Measurements from ENCODE around the gene SLC6A11.

The SLC6A11 gene

DNA sequence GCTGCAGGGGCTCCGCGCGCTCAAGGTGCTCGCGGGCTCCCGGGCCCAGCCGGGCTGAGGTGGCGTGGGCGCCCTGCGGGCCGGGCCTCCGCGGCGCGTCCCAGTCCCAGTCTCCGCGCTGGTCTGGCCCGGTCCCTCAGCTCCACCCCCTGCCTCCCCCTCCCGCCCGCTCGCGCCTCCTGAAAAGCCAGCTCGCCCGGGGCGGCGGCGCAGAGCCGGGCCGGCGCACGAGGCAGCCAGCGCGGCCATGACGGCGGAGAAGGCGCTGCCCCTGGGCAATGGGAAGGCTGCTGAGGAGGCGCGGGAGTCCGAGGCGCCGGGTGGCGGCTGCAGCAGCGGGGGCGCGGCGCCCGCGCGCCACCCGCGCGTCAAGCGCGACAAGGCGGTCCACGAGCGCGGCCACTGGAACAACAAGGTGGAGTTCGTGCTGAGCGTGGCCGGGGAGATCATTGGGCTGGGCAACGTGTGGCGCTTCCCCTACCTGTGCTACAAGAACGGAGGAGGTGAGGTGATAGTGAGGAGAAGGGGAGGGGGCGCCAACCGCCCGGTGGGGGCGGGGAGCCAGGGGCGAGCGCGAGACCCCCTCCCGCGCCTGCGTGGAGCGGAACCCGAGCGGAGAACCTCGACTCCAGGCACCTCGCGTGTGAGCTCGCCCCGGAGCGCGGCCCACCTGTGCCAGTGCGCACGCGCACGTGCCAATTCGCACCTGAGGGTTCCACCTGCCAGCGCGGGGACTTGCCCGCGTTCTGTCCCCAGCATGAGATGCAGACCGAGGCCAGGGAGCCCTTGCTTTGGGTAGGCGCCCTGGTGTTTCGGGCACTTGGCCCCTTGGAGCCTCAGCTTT, at the start of gene SLC6A11:
Gene SLC6A11, plus strand, starts transcription at position 210 of the 844 bp plus-strand sequence. Its CDS starts 38 bp downstream, at position 248.
- Histone ChIP-seq H3K4me3 (ENCODE audit: low read length) (no peak within 1 kb of the TSS), H3K9me3 (ENCODE audit: control insufficient read depth, low read length) (peaks cover 3% of the 10 kb centered on the region), H3K36me3 (ENCODE audit: control insufficient read depth, insufficient read depth, low read length, severe bottlenecking) (no peaks in the 10 kb centered on the region), H3K9ac (ENCODE audit: low read length) (no peak within 1 kb of the TSS), H3K4me1 (ENCODE audit: control insufficient read depth, insufficient read depth, low read length) (no peaks in the 10 kb centered on the region), H3K27me3 (replicated peaks; ENCODE audit: control insufficient read depth, insufficient read depth, low read length) (peaks cover 41% of the 10 kb centered on the region)
- no peak for DNase-seq (ENCODE audit: low read depth)

DNA sequence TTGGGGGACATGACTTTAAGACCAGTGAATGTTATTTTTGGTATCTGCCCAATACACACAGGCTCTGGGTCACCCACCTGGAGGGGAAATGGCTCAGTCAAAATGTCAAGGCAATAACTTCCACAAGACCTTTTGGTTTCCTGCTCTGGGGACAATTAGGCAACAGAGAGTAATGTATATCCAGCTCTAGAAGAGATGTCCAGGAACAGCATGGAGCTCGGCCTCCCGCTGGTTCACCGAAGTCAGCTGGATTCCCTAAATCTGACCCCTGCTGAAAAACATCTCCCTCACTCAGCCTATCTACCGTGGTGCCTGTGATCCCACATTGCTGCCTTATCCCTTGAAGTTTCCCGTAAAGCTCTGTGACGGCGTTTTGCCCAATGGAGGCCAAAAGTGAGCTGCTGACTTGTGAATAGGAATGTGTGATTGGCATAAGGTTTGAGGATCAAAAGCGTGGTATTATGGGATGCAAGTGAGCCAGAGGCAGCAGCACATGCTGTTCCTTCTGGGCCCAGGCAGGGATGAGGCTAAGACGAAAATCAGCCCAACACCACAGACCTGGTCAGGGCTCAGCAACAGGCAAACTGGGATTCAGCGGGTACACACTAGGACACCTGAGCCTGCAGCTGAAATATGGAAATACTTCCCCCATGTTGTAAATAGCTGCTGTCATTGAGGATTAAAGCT, 47.2 kb upstream of the SLC6A11 start:
- no peak overlapping the region for H3K4me3 ChIP-seq (ENCODE audit: low read length)
- DNase-seq (ENCODE audit: low read depth) = no peak
- no peak overlapping the region for H3K9ac ChIP-seq (ENCODE audit: low read length)
- H3K27me3 ChIP-seq (replicated peaks; ENCODE audit: control insufficient read depth, insufficient read depth, low read length) = peaks cover 64% of the 10 kb centered on the region
- no peaks in the 10 kb centered on the region for H3K36me3 ChIP-seq (ENCODE audit: control insufficient read depth, insufficient read depth, low read length, severe bottlenecking)
- no peaks in the 10 kb centered on the region for H3K4me1 ChIP-seq (ENCODE audit: control insufficient read depth, insufficient read depth, low read length)
- H3K9me3 ChIP-seq (ENCODE audit: control insufficient read depth, low read length) = peaks cover 20% of the 10 kb centered on the region

DNA sequence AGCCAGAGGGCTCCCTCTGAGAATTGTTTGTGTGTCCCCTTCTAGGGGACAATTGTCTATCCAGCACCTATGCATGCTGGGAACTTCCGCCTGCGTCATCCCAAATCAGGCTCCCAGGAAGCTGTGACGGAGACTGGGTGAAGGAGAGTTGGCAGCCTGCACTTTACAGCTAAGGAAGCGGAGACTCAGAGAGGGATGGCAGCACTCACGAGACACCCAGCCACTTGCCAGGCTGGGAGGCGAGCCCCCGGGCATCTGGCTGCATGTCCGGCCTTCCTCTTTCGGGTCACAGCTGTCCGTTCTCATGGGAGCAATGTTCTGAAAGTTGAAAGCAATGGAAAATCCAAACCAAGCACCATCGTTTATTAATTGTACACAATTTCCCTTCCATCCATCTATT, 45.5 kb upstream of the SLC6A11 start:
- DNase-seq (ENCODE audit: low read depth) = no peak
- no peaks in the 10 kb centered on the region for H3K4me1 ChIP-seq (ENCODE audit: control insufficient read depth, insufficient read depth, low read length)
- no peak overlapping the region for H3K9ac ChIP-seq (ENCODE audit: low read length)
- H3K36me3 ChIP-seq (ENCODE audit: control insufficient read depth, insufficient read depth, low read length, severe bottlenecking) = no peaks in the 10 kb centered on the region
- peaks cover 57% of the 10 kb centered on the region for H3K27me3 ChIP-seq (replicated peaks; ENCODE audit: control insufficient read depth, insufficient read depth, low read length)
- no peak overlapping the region for H3K4me3 ChIP-seq (ENCODE audit: low read length)
- peaks cover 20% of the 10 kb centered on the region for H3K9me3 ChIP-seq (ENCODE audit: control insufficient read depth, low read length)

GRCh38 chr3:10770981-10771380, 45.0 kb upstream of the SLC6A11 start:
- H3K27me3 ChIP-seq (replicated peaks; ENCODE audit: control insufficient read depth, insufficient read depth, low read length) = peaks cover 58% of the 10 kb centered on the region
- H3K9me3 ChIP-seq (ENCODE audit: control insufficient read depth, low read length) = peaks cover 20% of the 10 kb centered on the region
- DNase-seq (ENCODE audit: low read depth) = no peak
- no peaks in the 10 kb centered on the region for H3K36me3 ChIP-seq (ENCODE audit: control insufficient read depth, insufficient read depth, low read length, severe bottlenecking)
- no peak overlapping the region for H3K4me3 ChIP-seq (ENCODE audit: low read length)
- H3K4me1 ChIP-seq (ENCODE audit: control insufficient read depth, insufficient read depth, low read length) = no peaks in the 10 kb centered on the region
- no peak overlapping the region for H3K9ac ChIP-seq (ENCODE audit: low read length)

- no peak overlapping the region for H3K4me3 ChIP-seq (ENCODE audit: low read length)
- H3K9me3 ChIP-seq (ENCODE audit: control insufficient read depth, low read length) = peaks cover 20% of the 10 kb centered on the region
- peaks cover 55% of the 10 kb centered on the region for H3K27me3 ChIP-seq (replicated peaks; ENCODE audit: control insufficient read depth, insufficient read depth, low read length)
- H3K36me3 ChIP-seq (ENCODE audit: control insufficient read depth, insufficient read depth, low read length, severe bottlenecking) = no peaks in the 10 kb centered on the region
- DNase-seq (ENCODE audit: low read depth) = no peak
- no peak overlapping the region for H3K9ac ChIP-seq (ENCODE audit: low read length)
- no peaks in the 10 kb centered on the region for H3K4me1 ChIP-seq (ENCODE audit: control insufficient read depth, insufficient read depth, low read length)
Observed at GRCh38 chr3:10771486-10772270, 44.4 kb upstream of the SLC6A11 start.

DNA sequence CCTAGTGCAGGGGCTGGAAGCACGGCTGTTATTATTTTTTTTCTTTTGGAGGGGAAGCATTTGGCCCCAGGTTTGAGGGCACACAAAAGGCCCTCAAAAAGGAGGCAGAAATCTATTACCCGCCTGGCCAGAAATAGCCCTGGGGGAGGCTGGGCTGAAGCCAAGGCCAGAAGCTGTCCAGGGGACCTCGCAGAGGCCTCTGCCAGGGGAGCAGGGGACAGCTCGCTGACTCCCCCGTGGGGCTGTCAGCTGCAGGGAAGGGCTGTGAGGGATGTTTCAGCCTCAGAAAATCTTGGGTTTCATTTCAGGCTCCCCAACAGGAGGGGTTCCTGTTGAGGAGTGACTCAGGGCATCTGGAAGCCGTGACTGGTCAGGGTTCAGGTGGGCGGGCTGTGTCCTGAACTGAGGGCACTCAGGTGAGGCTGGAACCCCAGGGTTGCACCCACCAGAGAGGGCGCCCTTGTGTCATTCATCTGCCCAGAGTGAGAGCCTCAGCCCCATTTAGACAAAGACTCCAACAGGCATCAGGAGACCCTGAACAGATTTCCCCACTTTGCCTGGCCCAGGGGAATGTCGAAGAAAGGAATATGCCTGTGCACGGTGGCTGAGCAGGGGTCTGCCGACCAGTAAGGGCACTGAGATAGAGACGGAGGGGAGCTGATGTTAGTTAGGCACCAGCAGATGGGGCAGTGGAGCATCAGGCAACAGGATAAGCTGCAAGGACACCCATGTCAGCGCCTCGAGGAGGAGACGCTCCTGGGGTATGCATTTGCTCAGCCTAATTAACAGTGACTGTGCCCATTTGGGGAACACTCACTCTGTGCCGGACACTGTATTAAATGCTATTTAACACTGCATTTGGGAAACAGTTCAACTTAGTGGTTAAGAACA, 43.5 kb upstream of the SLC6A11 start:
- Histone ChIP-seq H3K27me3 (replicated peaks; ENCODE audit: control insufficient read depth, insufficient read depth, low read length) (peaks cover 56% of the 10 kb centered on the region), H3K9ac (ENCODE audit: low read length) (no peak overlapping the region), H3K4me3 (ENCODE audit: low read length) (no peak overlapping the region), H3K9me3 (ENCODE audit: control insufficient read depth, low read length) (peaks cover 20% of the 10 kb centered on the region), H3K4me1 (ENCODE audit: control insufficient read depth, insufficient read depth, low read length) (no peaks in the 10 kb centered on the region), H3K36me3 (ENCODE audit: control insufficient read depth, insufficient read depth, low read length, severe bottlenecking) (no peaks in the 10 kb centered on the region)
- peak; percentile 4 for DNase-seq (ENCODE audit: low read depth)

DNA sequence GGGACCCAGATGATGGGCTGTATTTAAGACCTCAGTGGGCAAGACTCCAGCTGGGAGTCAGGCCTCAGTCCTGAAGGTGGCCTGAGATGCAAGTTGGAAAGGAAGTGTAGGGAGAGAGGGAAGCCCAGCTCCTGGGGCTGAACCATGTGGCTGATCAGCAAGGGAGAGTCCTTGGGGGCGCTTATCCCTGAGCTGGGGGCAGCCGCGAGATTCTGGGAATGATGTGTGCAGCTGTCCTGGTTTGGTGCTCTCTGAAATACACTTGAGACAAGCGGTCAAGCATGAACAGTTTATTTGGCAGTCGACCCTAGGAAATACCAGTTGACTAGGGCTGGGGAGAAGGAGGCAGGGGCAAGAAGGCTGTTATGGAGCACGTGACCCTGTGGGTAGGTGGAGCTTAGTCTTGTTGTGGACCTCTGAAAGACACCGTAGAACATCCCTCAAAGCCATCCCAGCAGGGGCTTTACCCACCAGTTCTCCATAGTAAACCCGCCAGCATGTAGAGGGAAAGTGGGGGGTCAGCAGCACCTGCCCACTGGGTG, 41.8 kb upstream of the SLC6A11 start:
- Histone ChIP-seq H3K4me1 (ENCODE audit: control insufficient read depth, insufficient read depth, low read length) (no peaks in the 10 kb centered on the region), H3K9ac (ENCODE audit: low read length) (no peak overlapping the region), H3K36me3 (ENCODE audit: control insufficient read depth, insufficient read depth, low read length, severe bottlenecking) (no peaks in the 10 kb centered on the region), H3K4me3 (ENCODE audit: low read length) (no peak overlapping the region), H3K9me3 (ENCODE audit: control insufficient read depth, low read length) (peaks cover 13% of the 10 kb centered on the region), H3K27me3 (replicated peaks; ENCODE audit: control insufficient read depth, insufficient read depth, low read length) (peaks cover 51% of the 10 kb centered on the region)
- no peak for DNase-seq (ENCODE audit: low read depth)

- H3K9ac ChIP-seq (ENCODE audit: low read length) = no peak overlapping the region
- no peak overlapping the region for H3K4me3 ChIP-seq (ENCODE audit: low read length)
- no peak for DNase-seq (ENCODE audit: low read depth)
- H3K27me3 ChIP-seq (replicated peaks; ENCODE audit: control insufficient read depth, insufficient read depth, low read length) = peaks cover 45% of the 10 kb centered on the region
- H3K36me3 ChIP-seq (ENCODE audit: control insufficient read depth, insufficient read depth, low read length, severe bottlenecking) = no peaks in the 10 kb centered on the region
- peaks cover 8% of the 10 kb centered on the region for H3K9me3 ChIP-seq (ENCODE audit: control insufficient read depth, low read length)
- no peaks in the 10 kb centered on the region for H3K4me1 ChIP-seq (ENCODE audit: control insufficient read depth, insufficient read depth, low read length)
Observed at GRCh38 chr3:10774825-10775224, 41.2 kb upstream of the SLC6A11 start.

DNA sequence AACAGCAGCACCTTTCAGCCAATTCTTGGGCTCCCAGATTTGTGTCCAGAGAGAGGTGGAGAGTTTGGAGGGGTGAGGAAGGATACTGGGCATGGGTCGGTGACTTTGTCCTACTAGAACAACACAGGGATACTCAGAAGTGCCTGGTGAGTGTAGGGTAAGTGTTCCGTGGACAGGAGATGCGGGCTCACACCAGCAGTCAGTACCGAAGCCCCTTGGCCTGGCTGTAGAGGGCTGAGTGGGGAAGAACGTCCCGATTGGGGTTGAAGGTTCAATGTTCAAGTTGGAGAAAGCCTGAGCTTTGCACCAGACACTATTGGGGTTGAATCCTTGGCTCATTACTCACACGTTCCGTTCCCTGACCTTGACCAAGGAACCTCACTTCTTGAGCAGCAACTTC, 40.8 kb upstream of the SLC6A11 start:
- Histone ChIP-seq H3K27me3 (replicated peaks; ENCODE audit: control insufficient read depth, insufficient read depth, low read length) (peaks cover 47% of the 10 kb centered on the region), H3K9ac (ENCODE audit: low read length) (no peak overlapping the region), H3K36me3 (ENCODE audit: control insufficient read depth, insufficient read depth, low read length, severe bottlenecking) (no peaks in the 10 kb centered on the region), H3K4me1 (ENCODE audit: control insufficient read depth, insufficient read depth, low read length) (no peaks in the 10 kb centered on the region), H3K9me3 (ENCODE audit: control insufficient read depth, low read length) (peaks cover 7% of the 10 kb centered on the region), H3K4me3 (ENCODE audit: low read length) (no peak overlapping the region)
- no peak for DNase-seq (ENCODE audit: low read depth)

DNA sequence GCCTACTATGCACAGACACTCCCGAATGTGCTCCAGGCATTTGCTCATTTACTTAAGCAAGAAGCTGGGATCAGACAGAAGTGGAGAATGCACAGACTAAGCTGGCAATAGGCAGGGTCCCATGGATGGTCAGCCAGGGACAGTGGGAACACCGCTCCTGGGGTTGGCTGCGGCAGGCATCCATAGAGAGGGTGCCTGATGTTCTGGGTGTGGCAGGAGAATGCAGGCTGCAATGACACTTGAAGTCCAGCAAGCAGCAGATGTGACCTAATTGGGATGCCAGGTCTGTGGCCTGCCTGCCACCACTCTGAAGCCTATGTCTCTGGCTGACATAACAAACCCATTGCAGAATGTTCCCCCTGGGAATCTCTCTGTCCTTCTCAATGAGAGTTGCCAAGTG, 40.2 kb upstream of the SLC6A11 start:
- Histone ChIP-seq H3K4me1 (ENCODE audit: control insufficient read depth, insufficient read depth, low read length) (no peaks in the 10 kb centered on the region), H3K27me3 (replicated peaks; ENCODE audit: control insufficient read depth, insufficient read depth, low read length) (peaks cover 53% of the 10 kb centered on the region), H3K36me3 (ENCODE audit: control insufficient read depth, insufficient read depth, low read length, severe bottlenecking) (no peaks in the 10 kb centered on the region), H3K9ac (ENCODE audit: low read length) (no peak overlapping the region), H3K4me3 (ENCODE audit: low read length) (no peak overlapping the region), H3K9me3 (ENCODE audit: control insufficient read depth, low read length) (peaks cover 7% of the 10 kb centered on the region)
- DNase-seq (ENCODE audit: low read depth) = no peak
